Measurements from ENCODE around the gene TOX2. TPM values are rescaled to one million over a fixed set of nuclear protein-coding genes. Genes with fewer than 3 reads are reported as not detected.

Gene TOX2
- total RNA-seq, 1 donor from 2014 or later = 2.4 TPM

Other genes with a start within 250 kb of the TOX2 start
- gene MYBL2, start 247.7 kb upstream of the TOX2 start, total RNA-seq = 26.6 and 41.9 TPM in 2 replicates
- not detected in 2 replicates for gene GTSF1L, start 187.8 kb upstream of the TOX2 start, total RNA-seq

Data from pulmonary artery endothelial cell (primary cell).